Mammary epithelial cell (primary cell): Measurements from ENCODE around the gene TBC1D24.

Experiments
- EZH2 ChIP-seq: IDR thresholded peaks from 2 replicates; pipeline ENCODE4 v1.6.1; 2012; ENCODE audit warnings: low read length, inconsistent platforms, borderline replicate concordance
- TF ChIP-seq, protein P1 (sequence below), 2 donors: IDR thresholded peaks in 1 of 2; conservative IDR thresholded peaks in 1 of 2; 2 replicates each; pipeline ENCODE4 v1.5.1; 2011 to 2012; ENCODE audit warnings: inconsistent platforms in 2 of 2, low read length in 2 of 2, mild to moderate bottlenecking in 2 of 2, control low read depth in 1 of 2, low read depth in 1 of 2; ENCODE audit not compliant: insufficient read depth in 1 of 2; ENCODE audit errors: extremely low read depth in 1 of 2

DNA sequence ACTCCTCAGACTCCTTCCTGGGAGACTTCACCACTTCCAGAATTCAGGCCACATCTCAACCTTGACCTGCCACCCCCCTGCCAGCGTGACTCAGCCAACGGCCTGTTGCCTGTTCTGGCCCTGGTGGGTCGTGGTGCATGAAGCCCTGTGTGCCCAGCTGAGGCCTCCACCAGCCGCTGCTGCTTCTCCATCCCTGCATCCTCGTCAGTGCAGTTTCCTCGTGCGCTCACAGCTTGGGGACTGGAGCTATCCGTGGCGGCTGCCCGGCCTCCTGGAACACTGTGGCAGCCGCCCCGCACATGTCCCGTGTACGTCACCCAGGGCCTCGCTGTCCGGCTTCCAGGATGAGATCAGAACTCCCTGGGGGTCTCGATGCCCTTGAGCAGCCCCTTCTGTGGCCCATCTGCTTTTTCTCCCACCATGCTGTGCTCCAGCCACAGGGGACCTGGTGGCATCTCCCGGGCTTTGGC, 23.0 kb upstream of the TBC1D24 start:
- TF ChIP-seq, protein P1, sequence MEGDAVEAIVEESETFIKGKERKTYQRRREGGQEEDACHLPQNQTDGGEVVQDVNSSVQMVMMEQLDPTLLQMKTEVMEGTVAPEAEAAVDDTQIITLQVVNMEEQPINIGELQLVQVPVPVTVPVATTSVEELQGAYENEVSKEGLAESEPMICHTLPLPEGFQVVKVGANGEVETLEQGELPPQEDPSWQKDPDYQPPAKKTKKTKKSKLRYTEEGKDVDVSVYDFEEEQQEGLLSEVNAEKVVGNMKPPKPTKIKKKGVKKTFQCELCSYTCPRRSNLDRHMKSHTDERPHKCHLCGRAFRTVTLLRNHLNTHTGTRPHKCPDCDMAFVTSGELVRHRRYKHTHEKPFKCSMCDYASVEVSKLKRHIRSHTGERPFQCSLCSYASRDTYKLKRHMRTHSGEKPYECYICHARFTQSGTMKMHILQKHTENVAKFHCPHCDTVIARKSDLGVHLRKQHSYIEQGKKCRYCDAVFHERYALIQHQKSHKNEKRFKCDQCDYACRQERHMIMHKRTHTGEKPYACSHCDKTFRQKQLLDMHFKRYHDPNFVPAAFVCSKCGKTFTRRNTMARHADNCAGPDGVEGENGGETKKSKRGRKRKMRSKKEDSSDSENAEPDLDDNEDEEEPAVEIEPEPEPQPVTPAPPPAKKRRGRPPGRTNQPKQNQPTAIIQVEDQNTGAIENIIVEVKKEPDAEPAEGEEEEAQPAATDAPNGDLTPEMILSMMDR (conservative IDR thresholded peaks at IDR 0.05 in 1 of 2, IDR thresholded peaks at IDR 0.05 in 1 of 2; ENCODE audit: extremely low read depth in 1 of 2, insufficient read depth in 1 of 2, low read depth in 1 of 2, low read length in 2 of 2), result no peak
- no peak for TF ChIP-seq EZH2
